B cell (primary cell): Measurements from ENCODE around the gene CYB5R3. TPM values are rescaled to one million over a fixed set of nuclear protein-coding genes. Genes with fewer than 3 reads are reported as not detected.
"Not testable (repeated sequence)": the region's sequence is repeated elsewhere in the genome, so short reads cannot be mapped to it uniquely, and the experiment has no call there.

Source experiments
- ATAC-seq: fragments of 200-7000 bp; cut with Tn5 transposase; one replicate; pipeline ENCODE4 v1.10.0; 2021; ENCODE audit warnings: low read depth, mild to moderate bottlenecking, moderate number of reproducible peaks, moderate library complexity
- CTCF ChIA-PET: fragments of 350-600 bp; sonication (Branson Sonifier 250); formaldehyde crosslinking; loops from one replicate; lab custom pipeline; 2021; ENCODE audit warnings: antibody characterized with exemption, inconsistent platforms; lab: Charles Lee
- POLR2A ChIA-PET: fragments of 350-600 bp; sonication (Branson Sonifier 250); formaldehyde crosslinking; loops from one replicate; lab custom pipeline; 2021; ENCODE audit warnings: antibody characterized with exemption; lab: Charles Lee
- DNase-seq: peaks from one replicate; pipeline ENCODE4 v3.0.0; 2013
- H2AFZ ChIP-seq: 2 replicates; pipeline ENCODE4 v1.6.1; 2012; ENCODE audit warnings: mild to moderate bottlenecking, low read depth, low read length; ENCODE audit not compliant: insufficient read depth, poor library complexity, severe bottlenecking
- H3K27ac ChIP-seq, 2 donors: 1 replicate in 1 of 2; 2 replicates in 1 of 2; pipeline ENCODE4 v1.5.1; 2012 to 2013; ENCODE audit warnings: low read length in 2 of 2, mild to moderate bottlenecking in 2 of 2, moderate library complexity in 1 of 2
- H3K27me3 ChIP-seq, 4 experiments: fragments of 200-600 bp in 1 of 4; sonication (generic) in 1 of 4; replicated peaks in 1 of 4; 1 replicate in 2 of 4; 2 replicates in 2 of 4; pipeline versions ENCODE4 v1.6.1 to v1.7.0; 2013 to 2016; ENCODE audit warnings: low read length in 3 of 4, mild to moderate bottlenecking in 2 of 4, mixed read lengths in 1 of 4, moderate library complexity in 1 of 4; ENCODE audit not compliant: insufficient read depth in 4 of 4, control insufficient read depth in 3 of 4; ENCODE audit errors: control extremely low read depth in 1 of 4
- H3K36me3 ChIP-seq, 2 experiments: replicated peaks in 1 of 2; 1 replicate in 1 of 2; 2 replicates in 1 of 2; pipeline versions ENCODE4 v1.6.1 to v1.7.1; 2013; ENCODE audit warnings: low read length in 1 of 2; ENCODE audit not compliant: insufficient read depth in 2 of 2, control insufficient read depth in 1 of 2; ENCODE audit errors: control extremely low read depth in 1 of 2, extremely low read depth in 1 of 2
- H3K4me1 ChIP-seq, 2 donors: fragments of 200-600 bp in 1 of 2; sonication (generic) in 1 of 2; 1 replicate in 1 of 2; 2 replicates in 1 of 2; pipeline versions ENCODE4 v1.5.1 to v1.6.1; 2013 to 2017; ENCODE audit warnings: low read length in 2 of 2; ENCODE audit not compliant: control insufficient read depth in 2 of 2, insufficient read depth in 2 of 2
- H3K4me2 ChIP-seq: replicated peaks from 2 replicates; pipeline ENCODE3; 2012; ENCODE audit warnings: mild to moderate bottlenecking, low read depth, low read length; ENCODE audit not compliant: poor library complexity, severe bottlenecking
- H3K4me3 ChIP-seq, 5 experiments: fragments of 200-600 bp in 1 of 5; sonication (generic) in 1 of 5; 1 replicate in 3 of 5; 2 replicates in 2 of 5; pipeline versions ENCODE4 v1.5.1 to v1.7.0; 2011 to 2016; ENCODE audit warnings: low read length in 4 of 5, mild to moderate bottlenecking in 4 of 5, low read depth in 2 of 5, control low read depth in 1 of 5, moderate library complexity in 1 of 5; ENCODE audit not compliant: insufficient read depth in 1 of 5; ENCODE audit errors: control extremely low read depth in 1 of 5, extremely low read depth in 1 of 5
- H3K79me2 ChIP-seq: fragments of 200-600 bp; sonication (generic); one replicate; pipeline ENCODE4 v1.6.0; 2016; ENCODE audit warnings: low read length; ENCODE audit not compliant: control insufficient read depth, insufficient read depth
- H3K9ac ChIP-seq: fragments of 200-600 bp; sonication (generic); 2 replicates; pipeline ENCODE4 v1.6.1; 2017; ENCODE audit warnings: mild to moderate bottlenecking, low read length, moderate library complexity
- H3K9me3 ChIP-seq, 3 donors: one replicate each; pipeline versions ENCODE4 v1.6.1 to v1.7.1; 2013; ENCODE audit warnings: low read length in 2 of 3; ENCODE audit not compliant: control insufficient read depth in 2 of 3, insufficient read depth in 1 of 3; ENCODE audit errors: control extremely low read depth in 1 of 3
- H4K20me1 ChIP-seq: 2 replicates; pipeline ENCODE4 v1.6.0; 2012; ENCODE audit warnings: mild to moderate bottlenecking, low read length; ENCODE audit not compliant: insufficient read depth, control insufficient read depth, poor library complexity, severe bottlenecking
- H3K27ac Mint-ChIP-seq: one replicate; pipeline ENCODE4 v1.8.0; 2021; ENCODE audit warnings: mixed read lengths
- H3K27me3 Mint-ChIP-seq: one replicate; pipeline ENCODE4 v1.8.0; 2021; ENCODE audit warnings: mixed read lengths
- H3K4me1 Mint-ChIP-seq: one replicate; pipeline ENCODE4 v1.8.0; 2021; ENCODE audit warnings: mixed read lengths
- H3K4me3 Mint-ChIP-seq: one replicate; pipeline ENCODE4 v1.8.0; 2021; ENCODE audit warnings: mixed read lengths
- H3K9me3 Mint-ChIP-seq: one replicate; pipeline ENCODE4 v1.8.0; 2022; ENCODE audit warnings: mixed read lengths; ENCODE audit not compliant: insufficient read depth
- WGBS: methylation state at CpG from one replicate; pipeline ENCODE4 v1.1.5; 2013; ENCODE audit warnings: missing lambda C conversion rate; ENCODE audit not compliant: insufficient coverage; 5-methylcytosine and 5-hydroxymethylcytosine counted together
- intact Hi-C: fragments of 100-400 bp; cut with micrococcal nuclease; formaldehyde crosslinking; loops from one replicate; pipeline ENCODE4 v1.10.0; 2022
- polyA plus RNA-seq: library from polyadenylated mRNA; depleted of rRNA; stranded (reverse); fragments of >200 nt; gene quantifications from 2 replicates; pipeline ENCODE4 v1.2.3, GENCODE V29; 2012
- small RNA-seq: library from RNA; depleted of rRNA; stranded (forward); fragments of <200 nt; gene quantifications from one replicate; pipeline ENCODE3, GENCODE V24; 2012; ENCODE audit warnings: low replicate concordance, low read depth; ENCODE audit not compliant: insufficient read length
- total RNA-seq, 2 donors: library from RNA; stranded (reverse); fragments of 120-200 nt in 1 of 2; gene quantifications; 1 replicate in 1 of 2; 2 replicates in 1 of 2; pipeline versions ENCODE4 v1.2.3 to v1.2.4, GENCODE V29; 2013 to 2022

The CYB5R3 gene
- total and polyA plus RNA-seq, 2 donors (not counting 1 experiment from before 2014, with no cell fraction given) = 60.8 to 79.2 TPM

GRCh38 chr22:42567950-42568349, 81.2 kb downstream of the CYB5R3 start:
- H3K4me1 ChIP-seq, H3K27me3 Mint-ChIP-seq, intact Hi-C loops, H3K9me3 ChIP-seq, POLR2A ChIA-PET, H3K27ac Mint-ChIP-seq, H3K36me3 ChIP-seq, H3K4me3 ChIP-seq, H3K4me3 Mint-ChIP-seq, H3K9ac ChIP-seq, H3K9me3 Mint-ChIP-seq, H3K27ac ChIP-seq, ATAC-seq, H4K20me1 ChIP-seq, H3K4me1 Mint-ChIP-seq, H3K79me2 ChIP-seq, H3K4me2 ChIP-seq, H2AFZ ChIP-seq, H3K27me3 ChIP-seq, DNase-seq: not testable (repeated sequence)
- 87% methylated on average over 3 of the region's 6 CpGs for WGBS
- CTCF ChIA-PET = interaction anchor here (0.7 kb wide), 1 partner anchor 35 kb away, joined by 3 read pairs; no protein-coding TSS in a partner anchor

Small RNA genes within 50 kb of the gene (small RNA-seq; reads per million reads assigned to genes)
- not detected for gene RNU6-513P

Other genes with a start within 250 kb of the CYB5R3 start
- gene NFAM1, start 217.0 kb downstream of the CYB5R3 start, total RNA-seq = 0.27 and 0.32 TPM in 2 replicates
- 0.29 and 0.52 TPM in 2 replicates for gene NFAM1, start 217.0 kb downstream of the CYB5R3 start, polyA plus RNA-seq
- gene RRP7A, start 129.6 kb downstream of the CYB5R3 start, total RNA-seq = 94.5 and 98.5 TPM in 2 replicates
- 18.1 and 18.3 TPM in 2 replicates for gene RRP7A, start 129.6 kb downstream of the CYB5R3 start, polyA plus RNA-seq
- gene SERHL2, start 95.4 kb downstream of the CYB5R3 start, total RNA-seq = 5.0 and 5.5 TPM in 2 replicates
- gene SERHL2, start 95.4 kb downstream of the CYB5R3 start, polyA plus RNA-seq = 3.9 and 7.3 TPM in 2 replicates
- gene POLDIP3, start 34.5 kb downstream of the CYB5R3 start, total RNA-seq = 84.0 and 86.5 TPM in 2 replicates
- 43.8 and 44.9 TPM in 2 replicates for gene POLDIP3, start 34.5 kb downstream of the CYB5R3 start, polyA plus RNA-seq
- gene ATP5MGL, start 8.8 kb downstream of the CYB5R3 start, total RNA-seq = 3.7 and 4.4 TPM in 2 replicates
- gene ATP5MGL, start 8.8 kb downstream of the CYB5R3 start, polyA plus RNA-seq = 0.18 TPM in 1 of 2 replicates, not detected in the other
- 6.1 and 6.9 TPM in 2 replicates for gene A4GALT, start 71.5 kb upstream of the CYB5R3 start, total RNA-seq
- gene A4GALT, start 71.5 kb upstream of the CYB5R3 start, polyA plus RNA-seq = 0.09 TPM in 1 of 2 replicates, not detected in the other
- 33.2 and 35.2 TPM in 2 replicates for gene ARFGAP3, start 207.9 kb upstream of the CYB5R3 start, total RNA-seq
- gene ARFGAP3, start 207.9 kb upstream of the CYB5R3 start, polyA plus RNA-seq = 10.7 and 16.2 TPM in 2 replicates